GM18861 (cell line): ENCODE results near the gene PHAX.
A peak's percentile ranks its signal among the peaks of the same experiment; 100 is the strongest.
"Not testable (repeated sequence)": the region's sequence is repeated elsewhere in the genome, so short reads cannot be mapped to it uniquely, and the experiment has no call there.

Source experiments
- ATAC-seq: cut with Tn5 transposase; IDR thresholded peaks from one replicate; pipeline ENCODE4 v1.9.1; 2021; ENCODE audit not compliant: unreplicated experiment

Gene PHAX

DNA sequence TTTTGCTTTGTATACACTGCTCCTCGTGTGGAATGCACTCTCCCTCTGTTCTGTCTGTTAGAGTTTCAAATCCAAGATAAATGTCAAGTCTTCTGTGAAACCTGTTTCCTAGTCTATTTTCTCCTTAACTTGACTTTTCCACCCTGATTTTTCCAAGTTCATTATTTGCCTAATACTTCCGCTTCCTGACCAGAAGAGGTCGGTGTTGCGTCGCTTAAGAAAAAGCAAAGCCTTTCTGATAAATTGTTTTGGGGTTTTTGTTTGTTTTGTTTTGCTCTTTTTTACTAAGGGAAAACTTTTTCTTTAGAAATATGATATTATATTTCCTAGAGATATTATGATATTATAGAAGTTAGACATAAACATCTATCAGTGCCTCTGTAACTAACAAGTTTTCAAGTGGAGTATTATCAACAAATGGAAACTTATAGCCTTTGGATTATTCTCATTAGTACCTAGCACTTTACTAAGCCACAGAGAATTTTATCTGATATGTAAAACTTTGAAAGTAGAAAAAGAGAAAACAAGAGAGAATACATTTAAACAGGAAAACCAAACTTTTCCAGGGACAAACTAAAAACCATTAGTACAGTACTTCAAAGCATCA lies 55.8 kb downstream of the PHAX start:
- ATAC-seq, result no peak

DNA sequence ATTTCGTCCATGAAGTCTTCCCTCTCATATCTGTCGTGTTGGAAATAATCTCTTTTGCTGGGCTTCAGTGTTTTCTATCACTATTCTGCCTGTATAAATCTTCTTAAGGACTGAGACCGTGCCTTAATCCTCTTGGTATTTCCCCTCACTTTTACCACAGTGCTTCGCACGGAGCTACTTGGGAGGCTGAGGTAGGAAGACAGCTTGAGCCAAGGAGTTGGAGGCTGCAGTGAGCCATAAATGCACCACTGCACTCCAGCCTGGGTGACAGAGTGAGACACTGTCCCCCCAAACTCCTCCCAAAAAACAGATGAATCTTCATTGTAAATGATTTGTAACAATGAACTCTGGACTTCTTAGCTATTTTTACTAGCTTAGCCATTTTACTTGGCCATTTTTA lies 57.8 kb downstream of the PHAX start:
- no peak for ATAC-seq

DNA sequence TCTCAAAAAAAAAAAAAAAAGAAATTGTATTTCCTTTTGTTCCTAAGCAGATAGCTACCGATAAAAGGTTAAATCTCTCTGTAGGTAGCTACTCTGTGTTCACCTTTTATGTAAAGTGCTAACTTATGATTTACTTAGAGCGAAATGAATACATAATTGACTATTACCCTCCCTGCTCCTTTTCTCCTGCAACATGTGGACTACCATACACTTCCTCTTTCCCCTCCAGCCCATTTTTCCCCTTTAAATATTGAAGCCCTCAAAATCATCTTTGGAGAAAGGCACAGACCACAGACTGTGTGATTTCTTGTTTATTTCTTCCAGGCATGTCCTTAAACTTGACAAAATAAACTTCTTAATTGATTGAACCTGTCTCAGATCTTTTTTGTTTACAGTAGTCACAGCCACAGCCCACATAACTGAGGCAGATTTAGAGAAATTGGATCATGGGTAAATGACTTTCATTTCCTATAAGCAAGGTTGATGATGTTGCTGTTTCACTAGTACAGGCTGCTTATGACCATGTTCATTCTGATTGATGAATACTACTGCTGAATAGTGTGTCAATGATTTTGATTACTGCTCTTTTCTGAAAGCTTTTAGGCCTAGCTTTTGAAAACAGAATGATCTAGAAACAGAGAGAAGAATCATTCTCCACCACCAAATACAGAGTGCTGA lies 59.2 kb downstream of the PHAX start:
- no peak for ATAC-seq

DNA sequence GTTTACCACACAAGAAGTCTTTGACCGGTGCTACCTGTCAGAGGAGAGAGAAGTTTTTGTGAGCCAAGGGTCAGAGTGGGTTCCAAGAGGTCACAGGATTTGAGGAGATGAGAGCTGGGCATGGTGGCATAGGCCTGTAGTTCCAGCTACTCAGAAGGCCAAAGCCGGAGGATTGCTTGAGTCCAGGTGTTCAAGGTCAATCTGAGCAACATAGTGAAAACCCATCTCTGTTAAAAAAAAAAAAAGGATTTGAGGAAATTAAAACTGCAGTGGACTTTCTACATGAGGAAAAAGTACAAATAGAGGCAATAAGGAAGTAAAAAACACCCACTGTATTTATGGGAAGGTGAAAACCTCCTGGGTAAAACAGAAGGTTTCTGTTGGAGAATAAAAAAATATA lies 63.8 kb downstream of the PHAX start:
- no peak for ATAC-seq

DNA sequence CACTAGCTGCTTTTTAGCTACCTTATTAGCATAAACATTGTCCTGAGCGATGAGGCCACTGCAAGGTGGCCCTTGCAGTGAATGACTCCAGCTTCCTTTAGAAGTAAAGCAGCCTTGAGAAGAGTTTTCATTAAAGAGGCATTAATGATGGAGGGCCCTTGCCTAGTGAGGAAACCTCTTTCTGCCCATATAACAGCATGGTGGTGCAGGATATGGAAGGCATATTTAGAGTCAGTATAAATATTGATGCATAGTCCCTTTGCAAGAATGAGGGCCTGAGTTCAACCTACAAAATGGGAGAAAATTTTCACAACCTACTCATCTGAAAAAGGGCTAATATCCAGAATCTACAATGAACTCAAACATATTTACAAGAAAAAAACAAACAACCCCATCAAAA lies 69.4 kb downstream of the PHAX start:
- ATAC-seq, result not testable (repeated sequence)

DNA sequence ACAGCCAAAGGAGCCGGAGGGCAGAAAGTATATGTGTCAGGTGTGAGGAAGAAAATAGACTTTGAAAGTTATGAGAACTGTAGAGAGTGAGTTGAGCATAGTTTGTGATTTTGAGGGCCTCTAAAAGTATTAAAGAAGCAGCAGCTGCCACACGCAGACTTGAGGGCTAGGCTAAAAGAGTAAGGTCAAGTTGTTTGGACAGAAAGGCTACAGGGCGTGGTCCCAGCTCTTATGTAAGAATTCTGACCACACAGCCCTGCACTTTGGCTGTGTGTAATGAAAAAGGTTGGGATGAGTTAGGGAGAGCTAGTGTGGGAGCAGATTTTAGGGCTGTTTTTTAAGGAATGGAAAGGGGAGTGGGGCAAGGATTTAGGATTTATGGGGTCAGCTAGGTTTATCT lies 70.9 kb downstream of the PHAX start:
- ATAC-seq, result not testable (repeated sequence)

DNA sequence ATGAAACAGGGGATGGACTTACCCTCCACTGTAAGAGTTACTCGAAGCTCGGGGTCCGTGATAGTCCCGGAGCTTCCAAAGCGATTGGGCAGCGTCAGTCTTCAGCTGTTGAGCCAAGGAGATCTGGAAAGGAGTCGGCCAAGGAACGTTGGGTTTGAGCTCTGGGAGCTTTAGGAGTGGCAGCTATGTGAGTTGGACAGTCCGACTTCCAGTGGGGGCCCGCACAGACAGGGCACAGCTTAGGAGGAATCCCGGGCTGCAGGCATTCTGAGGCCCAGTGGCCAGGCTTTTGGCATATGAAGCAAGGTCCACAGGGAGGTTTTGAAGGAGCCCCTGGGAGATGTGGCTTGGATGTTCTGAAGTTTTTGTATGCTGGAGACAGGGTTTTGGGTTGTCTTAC lies 72.7 kb downstream of the PHAX start:
- ATAC-seq, result no peak

DNA sequence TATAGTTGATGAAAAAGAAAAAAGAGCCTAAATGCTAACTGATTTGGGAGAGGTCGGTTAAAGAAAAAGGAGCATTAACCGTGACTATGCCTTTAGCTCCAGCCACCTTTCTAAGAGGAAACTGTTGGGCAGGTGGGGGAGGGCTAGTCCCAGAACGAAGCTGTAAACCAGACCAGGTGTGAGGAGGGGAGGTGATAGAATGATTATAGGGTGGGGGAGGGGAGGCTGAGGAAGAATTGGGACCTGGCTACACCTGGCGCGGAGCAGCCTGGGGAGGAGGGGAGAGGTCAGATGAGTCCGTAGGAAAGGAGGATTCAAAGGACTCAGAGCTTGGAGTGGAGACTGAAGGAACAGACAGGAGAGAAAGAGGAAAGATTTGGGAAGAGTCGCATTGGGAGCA lies 73.4 kb downstream of the PHAX start:
- no peak for ATAC-seq

DNA sequence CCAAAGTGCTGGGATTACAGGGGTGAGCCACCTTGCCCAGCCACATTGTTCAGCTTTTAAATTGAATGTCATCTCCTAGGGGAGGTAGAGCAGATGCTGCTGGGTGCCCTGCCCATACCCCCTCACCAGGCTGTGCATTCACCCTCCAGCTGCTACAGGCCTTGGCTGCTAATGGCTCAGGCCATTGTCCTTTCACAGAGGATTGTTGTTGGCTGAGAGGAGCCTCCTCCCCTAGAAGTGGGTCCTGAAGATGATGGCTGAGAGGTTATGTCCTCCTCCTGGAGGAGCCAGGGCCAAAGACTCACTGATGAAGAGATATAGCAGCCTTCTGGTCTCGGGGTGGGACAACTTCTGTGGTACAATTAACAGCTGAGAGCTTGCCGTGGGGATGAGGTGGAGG lies 74.6 kb downstream of the PHAX start:
- ATAC-seq, result no peak

DNA sequence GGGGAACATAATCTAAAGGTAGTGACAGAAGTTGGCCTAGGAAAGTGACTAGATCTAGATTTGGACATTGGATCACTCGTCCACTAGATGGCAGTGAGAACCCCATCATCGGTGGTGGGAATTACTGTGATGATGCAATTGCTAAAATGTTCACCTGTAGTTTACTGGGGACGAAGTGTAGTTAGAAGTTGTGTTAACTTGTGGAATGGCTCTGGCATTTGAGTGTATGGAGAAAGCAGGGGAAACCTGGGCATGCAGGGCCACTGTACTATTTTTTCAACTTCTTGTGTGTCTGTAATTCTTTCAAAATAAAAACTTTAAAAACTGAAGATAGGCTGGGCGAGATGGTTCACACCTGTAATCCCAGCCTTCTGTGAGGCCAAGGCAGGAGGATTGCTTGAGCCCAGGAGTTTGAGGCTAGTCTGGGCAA lies 75.5 kb downstream of the PHAX start:
- peak; percentile 48 for ATAC-seq
